Renal pelvis (tissue), 4 donors: Measurements from ENCODE around the gene SSH3. TPM values are rescaled to one million over a fixed set of nuclear protein-coding genes. Genes with fewer than 3 reads are reported as not detected.

Experiments
- DNase-seq: peaks from one replicate; pipeline ENCODE4 v3.0.0-alpha.2; 2013
- polyA plus RNA-seq, 3 donors: library from polyadenylated mRNA; unstranded; fragments of 120-200 nt; gene quantifications; one replicate each; pipeline ENCODE4 v1.2.1, GENCODE V29; 2013; ENCODE audit not compliant: insufficient read length in 3 of 3

SSH3 gene
- polyA plus RNA-seq, 3 donors: 26.5 to 31.0 (median 29.8) TPM

- DNase-seq: no peak
Observed at GRCh38 chr11:67357831-67358670, 54.7 kb downstream of the SSH3 start.

Other genes with a start within 250 kb of the SSH3 start
- gene RHOD, start 246.7 kb upstream of the SSH3 start, polyA plus RNA-seq: 10 to 100 TPM in 2 of 3 donors, 1 to 10 TPM in 1; 8.1 to 11.5 (median 10.5) TPM
- 10 to 100 TPM; 76.2 to 89.1 (median 88.0) TPM for gene KDM2A, start 184.3 kb upstream of the SSH3 start, polyA plus RNA-seq
- 10 to 100 TPM; 57.6 to 65.4 (median 64.2) TPM for gene GRK2, start 37.1 kb upstream of the SSH3 start, polyA plus RNA-seq
- gene ANKRD13D, start 14.2 kb upstream of the SSH3 start, polyA plus RNA-seq: 10 to 100 TPM; 27.6 to 53.8 (median 44.8) TPM
- gene POLD4, start 50.0 kb downstream of the SSH3 start, polyA plus RNA-seq: 10 to 100 TPM; 29.3 to 37.4 (median 32.8) TPM
- 1 to 10 TPM; 4.8 to 8.1 (median 8.0) TPM for gene CLCF1, start 70.1 kb downstream of the SSH3 start, polyA plus RNA-seq
- 10 to 100 TPM; 27.0 to 38.0 (median 29.7) TPM for gene RAD9A, start 88.5 kb downstream of the SSH3 start, polyA plus RNA-seq
- gene PPP1CA, start 98.3 kb downstream of the SSH3 start, polyA plus RNA-seq: 100 to 1,000 TPM; 161 to 179 (median 176) TPM
- gene TBC1D10C, start 100.6 kb downstream of the SSH3 start, polyA plus RNA-seq: 10 to 100 TPM in 2 of 3 donors, 1 to 10 TPM in 1; 6.2 to 10.7 (median 10.0) TPM
- gene CARNS1, start 112.1 kb downstream of the SSH3 start, polyA plus RNA-seq: 1 to 10 TPM; 1.9 to 5.2 (median 4.1) TPM
- 10 to 100 TPM; 39.7 to 51.2 (median 48.3) TPM for gene RPS6KB2, start 125.0 kb downstream of the SSH3 start, polyA plus RNA-seq
- 1 to 10 TPM; 2.1 to 3.6 (median 2.9) TPM for gene PTPRCAP, start 134.2 kb downstream of the SSH3 start, polyA plus RNA-seq
- gene CORO1B, start 139.9 kb downstream of the SSH3 start, polyA plus RNA-seq: 10 to 100 TPM; 78.2 to 88.3 (median 85.8) TPM
- under 1 TPM in 1 of 3 donors, not detected in 2; 0.07 TPM for gene GPR152, start 149.2 kb downstream of the SSH3 start, polyA plus RNA-seq
- 1 to 10 TPM in 1 of 3 donors, under 1 TPM in 2; 0.33 to 1.1 (median 0.64) TPM for gene CABP4, start 151.8 kb downstream of the SSH3 start, polyA plus RNA-seq
- gene TMEM134, start 165.7 kb downstream of the SSH3 start, polyA plus RNA-seq: 10 to 100 TPM; 66.5 to 80.1 (median 72.8) TPM
- gene AIP, start 179.5 kb downstream of the SSH3 start, polyA plus RNA-seq: 10 to 100 TPM; 57.8 to 73.4 (median 65.9) TPM
- gene PITPNM1, start 201.8 kb downstream of the SSH3 start, polyA plus RNA-seq: 10 to 100 TPM; 33.3 to 41.5 (median 35.4) TPM
- 10 to 100 TPM; 55.7 to 61.8 (median 58.3) TPM for gene CDK2AP2, start 204.6 kb downstream of the SSH3 start, polyA plus RNA-seq
- gene CABP2, start 219.9 kb downstream of the SSH3 start, polyA plus RNA-seq: under 1 TPM; 0.26 to 0.49 (median 0.40) TPM